ENCODE data around the gene C1orf105.

The C1orf105 gene

GRCh38 chr1:172500207-172500606 lies 79.7 kb downstream of the C1orf105 start:
- H3K9me3 ChIP-seq (ENCODE audit: control insufficient read depth in 2 of 2, low read length in 2 of 2), result no peaks in the 10 kb centered on the region
- H3K4me3 ChIP-seq (ENCODE audit: low read length in 2 of 2), result no peak overlapping the region
- H3K4me1 ChIP-seq (ENCODE audit: control insufficient read depth, insufficient read depth, low read length), result peaks cover 5% of the 10 kb centered on the region
- H3K36me3 ChIP-seq (ENCODE audit: control insufficient read depth in 2 of 2, insufficient read depth in 2 of 2, low read length in 2 of 2), result no peaks in the 10 kb centered on the region
- H3K27ac ChIP-seq (ENCODE audit: low read length), result no peak overlapping the region
- H3K9ac ChIP-seq (ENCODE audit: low read length in 2 of 2), result no peak overlapping the region
- no peaks in the 10 kb centered on the region for H3K27me3 ChIP-seq (ENCODE audit: control insufficient read depth in 1 of 2, insufficient read depth in 2 of 2, low read length in 2 of 2)

- H3K27me3 ChIP-seq (ENCODE audit: control insufficient read depth in 1 of 2, insufficient read depth in 2 of 2, low read length in 2 of 2), result no peaks in the 10 kb centered on the region
- no peak overlapping the region for H3K9ac ChIP-seq (ENCODE audit: low read length in 2 of 2)
- H3K36me3 ChIP-seq (ENCODE audit: control insufficient read depth in 2 of 2, insufficient read depth in 2 of 2, low read length in 2 of 2), result no peaks in the 10 kb centered on the region
- no peak overlapping the region for H3K27ac ChIP-seq (ENCODE audit: low read length)
- no peak overlapping the region for H3K4me3 ChIP-seq (ENCODE audit: low read length in 2 of 2)
- no peaks in the 10 kb centered on the region for H3K9me3 ChIP-seq (ENCODE audit: control insufficient read depth in 2 of 2, low read length in 2 of 2)
- no peaks in the 10 kb centered on the region for H3K4me1 ChIP-seq (ENCODE audit: control insufficient read depth, insufficient read depth, low read length)
Measured at GRCh38 chr1:172507741-172508140, 87.3 kb downstream of the C1orf105 start.

GRCh38 chr1:172510479-172510878 lies 90.0 kb downstream of the C1orf105 start:
- no peak overlapping the region for H3K9ac ChIP-seq (ENCODE audit: low read length in 2 of 2)
- H3K4me3 ChIP-seq (ENCODE audit: low read length in 2 of 2), result no peak overlapping the region
- no peak overlapping the region for H3K27ac ChIP-seq (ENCODE audit: low read length)
- H3K4me1 ChIP-seq (ENCODE audit: control insufficient read depth, insufficient read depth, low read length), result no peaks in the 10 kb centered on the region
- no peaks in the 10 kb centered on the region for H3K36me3 ChIP-seq (ENCODE audit: control insufficient read depth in 2 of 2, insufficient read depth in 2 of 2, low read length in 2 of 2)
- no peaks in the 10 kb centered on the region for H3K9me3 ChIP-seq (ENCODE audit: control insufficient read depth in 2 of 2, low read length in 2 of 2)
- no peaks in the 10 kb centered on the region for H3K27me3 ChIP-seq (ENCODE audit: control insufficient read depth in 1 of 2, insufficient read depth in 2 of 2, low read length in 2 of 2)

- H3K27me3 ChIP-seq (ENCODE audit: control insufficient read depth in 1 of 2, insufficient read depth in 2 of 2, low read length in 2 of 2), result no peaks in the 10 kb centered on the region
- H3K36me3 ChIP-seq (ENCODE audit: control insufficient read depth in 2 of 2, insufficient read depth in 2 of 2, low read length in 2 of 2), result no peaks in the 10 kb centered on the region
- no peaks in the 10 kb centered on the region for H3K9me3 ChIP-seq (ENCODE audit: control insufficient read depth in 2 of 2, low read length in 2 of 2)
- H3K9ac ChIP-seq (ENCODE audit: low read length in 2 of 2), result no peak overlapping the region
- no peak overlapping the region for H3K4me3 ChIP-seq (ENCODE audit: low read length in 2 of 2)
- no peaks in the 10 kb centered on the region for H3K4me1 ChIP-seq (ENCODE audit: control insufficient read depth, insufficient read depth, low read length)
- no peak overlapping the region for H3K27ac ChIP-seq (ENCODE audit: low read length)
Measured at GRCh38 chr1:172512591-172512990, 92.1 kb downstream of the C1orf105 start.

- H3K27me3 ChIP-seq (ENCODE audit: control insufficient read depth in 1 of 2, insufficient read depth in 2 of 2, low read length in 2 of 2), result no peaks in the 10 kb centered on the region
- H3K4me1 ChIP-seq (ENCODE audit: control insufficient read depth, insufficient read depth, low read length), result no peaks in the 10 kb centered on the region
- no peak overlapping the region for H3K9ac ChIP-seq (ENCODE audit: low read length in 2 of 2)
- no peaks in the 10 kb centered on the region for H3K36me3 ChIP-seq (ENCODE audit: control insufficient read depth in 2 of 2, insufficient read depth in 2 of 2, low read length in 2 of 2)
- no peaks in the 10 kb centered on the region for H3K9me3 ChIP-seq (ENCODE audit: control insufficient read depth in 2 of 2, low read length in 2 of 2)
- no peak overlapping the region for H3K4me3 ChIP-seq (ENCODE audit: low read length in 2 of 2)
- no peak overlapping the region for H3K27ac ChIP-seq (ENCODE audit: low read length)
Measured at GRCh38 chr1:172513479-172513878, 93.0 kb downstream of the C1orf105 start.

- H3K36me3 ChIP-seq (ENCODE audit: control insufficient read depth in 2 of 2, insufficient read depth in 2 of 2, low read length in 2 of 2), result no peaks in the 10 kb centered on the region
- no peak overlapping the region for H3K27ac ChIP-seq (ENCODE audit: low read length)
- no peaks in the 10 kb centered on the region for H3K9me3 ChIP-seq (ENCODE audit: control insufficient read depth in 2 of 2, low read length in 2 of 2)
- H3K9ac ChIP-seq (ENCODE audit: low read length in 2 of 2), result no peak overlapping the region
- H3K27me3 ChIP-seq (ENCODE audit: control insufficient read depth in 1 of 2, insufficient read depth in 2 of 2, low read length in 2 of 2), result no peaks in the 10 kb centered on the region
- H3K4me1 ChIP-seq (ENCODE audit: control insufficient read depth, insufficient read depth, low read length), result no peaks in the 10 kb centered on the region
- H3K4me3 ChIP-seq (ENCODE audit: low read length in 2 of 2), result no peak overlapping the region
Measured at GRCh38 chr1:172514108-172514507, 93.6 kb downstream of the C1orf105 start.

- H3K36me3 ChIP-seq (ENCODE audit: control insufficient read depth in 2 of 2, insufficient read depth in 2 of 2, low read length in 2 of 2), result no peaks in the 10 kb centered on the region
- no peak overlapping the region for H3K9ac ChIP-seq (ENCODE audit: low read length in 2 of 2)
Measured at GRCh38 chr1:172515436-172515835, 95.0 kb downstream of the C1orf105 start.

GRCh38 chr1:172515927-172516326 lies 95.4 kb downstream of the C1orf105 start:
- Histone ChIP-seq H3K36me3 (ENCODE audit: control insufficient read depth in 2 of 2, insufficient read depth in 2 of 2, low read length in 2 of 2) (no peaks in the 10 kb centered on the region), H3K4me3 (ENCODE audit: low read length in 2 of 2) (no peak overlapping the region), H3K9ac (ENCODE audit: low read length in 2 of 2) (no peak overlapping the region), H3K4me1 (ENCODE audit: control insufficient read depth, insufficient read depth, low read length) (no peaks in the 10 kb centered on the region), H3K27ac (ENCODE audit: low read length) (no peak overlapping the region), H3K9me3 (ENCODE audit: control insufficient read depth in 2 of 2, low read length in 2 of 2) (no peaks in the 10 kb centered on the region), H3K27me3 (ENCODE audit: control insufficient read depth in 1 of 2, insufficient read depth in 2 of 2, low read length in 2 of 2) (no peaks in the 10 kb centered on the region)

More at GRCh38 chr1:172515436-172515835, 95.0 kb downstream of the C1orf105 start:
- Histone ChIP-seq H3K27ac (ENCODE audit: low read length) (no peak overlapping the region), H3K27me3 (ENCODE audit: control insufficient read depth in 1 of 2, insufficient read depth in 2 of 2, low read length in 2 of 2) (no peaks in the 10 kb centered on the region), H3K4me1 (ENCODE audit: control insufficient read depth, insufficient read depth, low read length) (no peaks in the 10 kb centered on the region), H3K4me3 (ENCODE audit: low read length in 2 of 2) (no peak overlapping the region), H3K9me3 (ENCODE audit: control insufficient read depth in 2 of 2, low read length in 2 of 2) (no peaks in the 10 kb centered on the region)

GRCh38 chr1:172517081-172517480 lies 96.6 kb downstream of the C1orf105 start:
- H3K9me3 ChIP-seq (ENCODE audit: control insufficient read depth in 2 of 2, low read length in 2 of 2), result no peaks in the 10 kb centered on the region
- no peak overlapping the region for H3K27ac ChIP-seq (ENCODE audit: low read length)
- H3K36me3 ChIP-seq (ENCODE audit: control insufficient read depth in 2 of 2, insufficient read depth in 2 of 2, low read length in 2 of 2), result no peaks in the 10 kb centered on the region
- H3K9ac ChIP-seq (ENCODE audit: low read length in 2 of 2), result no peak overlapping the region
- H3K27me3 ChIP-seq (ENCODE audit: control insufficient read depth in 1 of 2, insufficient read depth in 2 of 2, low read length in 2 of 2), result no peaks in the 10 kb centered on the region
- H3K4me1 ChIP-seq (ENCODE audit: control insufficient read depth, insufficient read depth, low read length), result no peaks in the 10 kb centered on the region
- H3K4me3 ChIP-seq (ENCODE audit: low read length in 2 of 2), result no peak overlapping the region

GRCh38 chr1:172517545-172517944 lies 97.1 kb downstream of the C1orf105 start:
- H3K27me3 ChIP-seq (ENCODE audit: control insufficient read depth in 1 of 2, insufficient read depth in 2 of 2, low read length in 2 of 2), result no peaks in the 10 kb centered on the region
- no peaks in the 10 kb centered on the region for H3K9me3 ChIP-seq (ENCODE audit: control insufficient read depth in 2 of 2, low read length in 2 of 2)
- no peak overlapping the region for H3K4me3 ChIP-seq (ENCODE audit: low read length in 2 of 2)
- no peak overlapping the region for H3K9ac ChIP-seq (ENCODE audit: low read length in 2 of 2)
- no peaks in the 10 kb centered on the region for H3K4me1 ChIP-seq (ENCODE audit: control insufficient read depth, insufficient read depth, low read length)
- no peaks in the 10 kb centered on the region for H3K36me3 ChIP-seq (ENCODE audit: control insufficient read depth in 2 of 2, insufficient read depth in 2 of 2, low read length in 2 of 2)
- H3K27ac ChIP-seq (ENCODE audit: low read length), result no peak overlapping the region
